WTC11 (cell line): Measurements from ENCODE around the gene PCBP3. TPM values are rescaled to one million over a fixed set of nuclear protein-coding genes. Genes with fewer than 3 reads are reported as not detected.
"Not testable (repeated sequence)": the region's sequence is repeated elsewhere in the genome, so short reads cannot be mapped to it uniquely, and the experiment has no call there.

Experiments used
- ATAC-seq: fragments of 200-7000 bp; cut with Tn5 transposase; 2 replicates; pipeline ENCODE4 v1.10.0; 2021; ENCODE audit warnings: mild to moderate bottlenecking, moderate library complexity
- CTCF ChIA-PET: fragments of 300-600 bp; sonication (Branson Sonifier 250); formaldehyde crosslinking; loops from one replicate; lab custom pipeline; 2021; ENCODE audit warnings: antibody characterized with exemption; lab: Charles Lee
- POLR2A ChIA-PET: fragments of 350-600 bp; sonication (Branson Sonifier 250); formaldehyde crosslinking; loops from one replicate; lab custom pipeline; 2021; ENCODE audit warnings: antibody characterized with exemption; lab: Charles Lee
- DNase-seq: peaks from one replicate; pipeline ENCODE4 v3.0.0; 2021; ENCODE audit warnings: low spot score
- H3K27ac Mint-ChIP-seq: 2 replicates; pipeline ENCODE4 v1.8.0; 2021; ENCODE audit warnings: mixed read lengths
- H3K27me3 Mint-ChIP-seq: 2 replicates; pipeline ENCODE4 v1.8.0; 2021; ENCODE audit warnings: low read depth, mild to moderate bottlenecking, moderate library complexity, mixed read lengths
- H3K36me3 Mint-ChIP-seq: 2 replicates; pipeline ENCODE4 v1.8.0; 2021; ENCODE audit warnings: mixed read lengths
- H3K4me1 Mint-ChIP-seq: 2 replicates; pipeline ENCODE4 v1.8.0; 2022; ENCODE audit warnings: mixed read lengths
- H3K4me3 Mint-ChIP-seq: 2 replicates; pipeline ENCODE4 v1.8.0; 2021; ENCODE audit warnings: mild to moderate bottlenecking, moderate library complexity, mixed read lengths
- H3K9me3 Mint-ChIP-seq: 2 replicates; pipeline ENCODE4 v1.8.0; 2021; ENCODE audit warnings: mixed read lengths
- ATF1 ChIP-seq: sonication (generic); formaldehyde crosslinking; IDR thresholded peaks from 2 replicates; pipeline ENCODE4 v1.8.1; 2023; ENCODE audit warnings: mild to moderate bottlenecking, moderate library complexity, missing genetic modification reagents
- ELF4 ChIP-seq: sonication (generic); formaldehyde crosslinking; IDR thresholded peaks from 2 replicates; pipeline ENCODE4 v1.8.1; 2022; ENCODE audit warnings: low read depth, mild to moderate bottlenecking, moderate library complexity, missing genetic modification reagents
- ESRRA ChIP-seq: sonication (generic); formaldehyde crosslinking; IDR thresholded peaks from 2 replicates; pipeline ENCODE4 v1.8.1; 2022; ENCODE audit warnings: mild to moderate bottlenecking, missing genetic modification reagents, borderline replicate concordance
- FOXP1 ChIP-seq: sonication (generic); formaldehyde crosslinking; IDR thresholded peaks from 2 replicates; pipeline ENCODE4 v1.8.0; 2022; ENCODE audit warnings: missing genetic modification reagents, mild to moderate bottlenecking, moderate library complexity, borderline replicate concordance
- IRF2 ChIP-seq: sonication (generic); formaldehyde crosslinking; IDR thresholded peaks from 2 replicates; pipeline ENCODE4 v1.8.0; 2022; ENCODE audit warnings: low read depth, missing genetic modification reagents, borderline replicate concordance
- MXD4 ChIP-seq: fragments of 250-450 bp; sonication (Bioruptor Pico); IDR thresholded peaks from 2 replicates; pipeline ENCODE4 v1.8.0; 2021; ENCODE audit warnings: mild to moderate bottlenecking, moderate library complexity, borderline replicate concordance
- MYBL2 ChIP-seq: sonication (generic); formaldehyde crosslinking; IDR thresholded peaks from 2 replicates; pipeline ENCODE4 v1.8.1; 2023; ENCODE audit warnings: mild to moderate bottlenecking, moderate library complexity, missing genetic modification reagents
- NFATC4 ChIP-seq: fragments of 250-450 bp; sonication (Bioruptor Pico); IDR thresholded peaks from 2 replicates; pipeline ENCODE4 v1.9.0; 2021; ENCODE audit warnings: mild to moderate bottlenecking
- SMAD3 ChIP-seq: sonication (generic); formaldehyde crosslinking; IDR thresholded peaks from 2 replicates; pipeline ENCODE4 v1.8.0; 2022; ENCODE audit warnings: missing genetic modification reagents, mild to moderate bottlenecking, borderline replicate concordance
- SMAD4 ChIP-seq: sonication (generic); formaldehyde crosslinking; IDR thresholded peaks from 2 replicates; pipeline ENCODE4 v1.8.0; 2022; ENCODE audit warnings: mild to moderate bottlenecking, missing genetic modification reagents
- SOX15 ChIP-seq: fragments of 250-450 bp; sonication (Bioruptor Pico); IDR thresholded peaks from 2 replicates; pipeline ENCODE4 v1.9.0; 2021; ENCODE audit warnings: mild to moderate bottlenecking
- total RNA-seq: library from RNA; stranded (reverse); gene quantifications from 3 replicates; pipeline ENCODE4 v1.2.3, GENCODE V29; 2021
- TF ChIP-seq, protein P1 (sequence below): sonication (generic); formaldehyde crosslinking; IDR thresholded peaks from 2 replicates; pipeline ENCODE4 v1.8.1; 2023; ENCODE audit warnings: mild to moderate bottlenecking, missing genetic modification reagents, borderline replicate concordance
- TF ChIP-seq, protein P2 (sequence below): sonication (generic); formaldehyde crosslinking; IDR thresholded peaks from 2 replicates; pipeline ENCODE4 v1.8.0; 2023; ENCODE audit warnings: missing genetic modification reagents, mild to moderate bottlenecking, borderline replicate concordance
- TF ChIP-seq, protein P3 (sequence below): fragments of 250-450 bp; sonication (Bioruptor Pico); IDR thresholded peaks from 2 replicates; pipeline ENCODE4 v1.8.0; 2021; ENCODE audit warnings: mild to moderate bottlenecking
- TF ChIP-seq, protein P4 (sequence below): sonication (generic); formaldehyde crosslinking; IDR thresholded peaks from 2 replicates; pipeline ENCODE4 v1.8.0; 2022; ENCODE audit warnings: missing genetic modification reagents
- TF ChIP-seq, protein P5 (sequence below): sonication (generic); formaldehyde crosslinking; IDR thresholded peaks from 2 replicates; pipeline ENCODE4 v1.8.0; 2022; ENCODE audit warnings: mild to moderate bottlenecking, missing genetic modification reagents
- TF ChIP-seq, protein P6 (sequence below): fragments of 250-450 bp; sonication (Bioruptor Pico); IDR thresholded peaks from 2 replicates; pipeline ENCODE4 v1.9.0; 2021; ENCODE audit warnings: moderate library complexity, mild to moderate bottlenecking, inconsistent platforms, borderline replicate concordance

The PCBP3 gene
- total RNA-seq, 1 experiment from 2014 or later, result 8.5 TPM

DNA sequence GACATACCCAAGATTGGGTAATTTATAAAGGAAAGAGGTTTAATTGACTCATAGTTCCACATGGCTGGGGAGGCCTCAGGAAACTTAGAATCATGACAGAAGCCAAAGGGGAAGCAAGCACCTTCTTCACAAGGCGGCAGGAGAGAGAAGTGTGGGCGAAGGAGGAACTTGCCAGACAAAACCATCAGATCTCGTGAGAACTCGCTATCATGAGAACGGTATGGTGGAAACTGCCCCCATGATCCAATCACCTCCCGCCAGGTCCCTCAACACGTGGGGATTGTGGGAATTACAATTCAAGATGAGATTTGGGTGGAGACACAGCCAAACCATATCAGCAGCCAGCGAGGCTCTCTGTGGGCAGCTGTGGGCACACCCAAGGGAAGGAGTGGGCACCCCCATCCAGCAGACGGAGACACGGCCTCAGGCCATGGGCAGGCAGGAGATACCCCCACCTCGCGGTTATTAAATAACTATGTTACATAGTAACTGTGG, 189.3 kb downstream of the PCBP3 start:
- H3K36me3 Mint-ChIP-seq, ATAC-seq, POLR2A ChIA-PET, DNase-seq, H3K27ac Mint-ChIP-seq, H3K27me3 Mint-ChIP-seq, H3K4me3 Mint-ChIP-seq: not testable (repeated sequence)
- Mint-ChIP-seq H3K9me3 (peaks cover 12% of the 10 kb centered on the region; the same call in 1 of the 2 replicates), H3K4me1 (peaks cover 19% of the 10 kb centered on the region)
- CTCF ChIA-PET, result interaction anchor here (0.8 to 1.3 kb wide), 2 partner anchors 12 to 192 kb away, joined by 3 read pairs; no protein-coding TSS in a partner anchor

DNA sequence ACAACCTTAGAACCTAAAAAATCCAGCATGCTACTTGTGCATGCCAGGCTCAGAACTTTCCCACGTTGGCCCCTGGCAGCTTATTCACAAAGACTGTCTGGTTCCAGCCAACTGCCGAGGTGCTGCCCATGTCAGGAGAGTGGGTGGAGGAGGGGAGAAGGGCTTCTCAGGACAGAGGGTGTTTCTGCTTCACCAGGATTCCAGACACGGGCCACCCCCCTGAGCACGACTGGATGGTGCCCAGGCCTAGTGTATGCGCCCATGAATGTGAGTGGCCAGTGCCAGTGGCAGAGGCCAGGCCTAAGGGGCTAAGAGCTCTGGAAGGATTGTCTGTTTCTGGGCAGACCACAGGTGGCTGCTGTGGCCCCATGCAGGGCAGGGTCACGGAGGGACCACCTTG, 189.9 kb downstream of the PCBP3 start:
- ChIA-PET CTCF (interaction anchor here (0.8 to 1.3 kb wide), 2 partner anchors 13 to 192 kb away, joined by 3 read pairs; no protein-coding TSS in a partner anchor), POLR2A (no interaction called here)
- DNase-seq (no peak), ATAC-seq (no peak)
- TF ChIP-seq, protein P1, sequence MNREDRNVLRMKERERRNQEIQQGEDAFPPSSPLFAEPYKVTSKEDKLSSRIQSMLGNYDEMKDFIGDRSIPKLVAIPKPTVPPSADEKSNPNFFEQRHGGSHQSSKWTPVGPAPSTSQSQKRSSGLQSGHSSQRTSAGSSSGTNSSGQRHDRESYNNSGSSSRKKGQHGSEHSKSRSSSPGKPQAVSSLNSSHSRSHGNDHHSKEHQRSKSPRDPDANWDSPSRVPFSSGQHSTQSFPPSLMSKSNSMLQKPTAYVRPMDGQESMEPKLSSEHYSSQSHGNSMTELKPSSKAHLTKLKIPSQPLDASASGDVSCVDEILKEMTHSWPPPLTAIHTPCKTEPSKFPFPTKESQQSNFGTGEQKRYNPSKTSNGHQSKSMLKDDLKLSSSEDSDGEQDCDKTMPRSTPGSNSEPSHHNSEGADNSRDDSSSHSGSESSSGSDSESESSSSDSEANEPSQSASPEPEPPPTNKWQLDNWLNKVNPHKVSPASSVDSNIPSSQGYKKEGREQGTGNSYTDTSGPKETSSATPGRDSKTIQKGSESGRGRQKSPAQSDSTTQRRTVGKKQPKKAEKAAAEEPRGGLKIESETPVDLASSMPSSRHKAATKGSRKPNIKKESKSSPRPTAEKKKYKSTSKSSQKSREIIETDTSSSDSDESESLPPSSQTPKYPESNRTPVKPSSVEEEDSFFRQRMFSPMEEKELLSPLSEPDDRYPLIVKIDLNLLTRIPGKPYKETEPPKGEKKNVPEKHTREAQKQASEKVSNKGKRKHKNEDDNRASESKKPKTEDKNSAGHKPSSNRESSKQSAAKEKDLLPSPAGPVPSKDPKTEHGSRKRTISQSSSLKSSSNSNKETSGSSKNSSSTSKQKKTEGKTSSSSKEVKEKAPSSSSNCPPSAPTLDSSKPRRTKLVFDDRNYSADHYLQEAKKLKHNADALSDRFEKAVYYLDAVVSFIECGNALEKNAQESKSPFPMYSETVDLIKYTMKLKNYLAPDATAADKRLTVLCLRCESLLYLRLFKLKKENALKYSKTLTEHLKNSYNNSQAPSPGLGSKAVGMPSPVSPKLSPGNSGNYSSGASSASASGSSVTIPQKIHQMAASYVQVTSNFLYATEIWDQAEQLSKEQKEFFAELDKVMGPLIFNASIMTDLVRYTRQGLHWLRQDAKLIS, result no peak
- no peak for TF ChIP-seq MXD4 (CRISPR knock-in tag)
- TF ChIP-seq SMAD3 (CRISPR knock-in tag), result no peak
- TF ChIP-seq MYBL2, result no peak
- no peak for TF ChIP-seq SOX15 (CRISPR knock-in tag)
- no peak for TF ChIP-seq ATF1
- no peak for TF ChIP-seq ELF4 (CRISPR knock-in tag)
- TF ChIP-seq ESRRA (CRISPR knock-in tag), result no peak
- TF ChIP-seq, protein P2, sequence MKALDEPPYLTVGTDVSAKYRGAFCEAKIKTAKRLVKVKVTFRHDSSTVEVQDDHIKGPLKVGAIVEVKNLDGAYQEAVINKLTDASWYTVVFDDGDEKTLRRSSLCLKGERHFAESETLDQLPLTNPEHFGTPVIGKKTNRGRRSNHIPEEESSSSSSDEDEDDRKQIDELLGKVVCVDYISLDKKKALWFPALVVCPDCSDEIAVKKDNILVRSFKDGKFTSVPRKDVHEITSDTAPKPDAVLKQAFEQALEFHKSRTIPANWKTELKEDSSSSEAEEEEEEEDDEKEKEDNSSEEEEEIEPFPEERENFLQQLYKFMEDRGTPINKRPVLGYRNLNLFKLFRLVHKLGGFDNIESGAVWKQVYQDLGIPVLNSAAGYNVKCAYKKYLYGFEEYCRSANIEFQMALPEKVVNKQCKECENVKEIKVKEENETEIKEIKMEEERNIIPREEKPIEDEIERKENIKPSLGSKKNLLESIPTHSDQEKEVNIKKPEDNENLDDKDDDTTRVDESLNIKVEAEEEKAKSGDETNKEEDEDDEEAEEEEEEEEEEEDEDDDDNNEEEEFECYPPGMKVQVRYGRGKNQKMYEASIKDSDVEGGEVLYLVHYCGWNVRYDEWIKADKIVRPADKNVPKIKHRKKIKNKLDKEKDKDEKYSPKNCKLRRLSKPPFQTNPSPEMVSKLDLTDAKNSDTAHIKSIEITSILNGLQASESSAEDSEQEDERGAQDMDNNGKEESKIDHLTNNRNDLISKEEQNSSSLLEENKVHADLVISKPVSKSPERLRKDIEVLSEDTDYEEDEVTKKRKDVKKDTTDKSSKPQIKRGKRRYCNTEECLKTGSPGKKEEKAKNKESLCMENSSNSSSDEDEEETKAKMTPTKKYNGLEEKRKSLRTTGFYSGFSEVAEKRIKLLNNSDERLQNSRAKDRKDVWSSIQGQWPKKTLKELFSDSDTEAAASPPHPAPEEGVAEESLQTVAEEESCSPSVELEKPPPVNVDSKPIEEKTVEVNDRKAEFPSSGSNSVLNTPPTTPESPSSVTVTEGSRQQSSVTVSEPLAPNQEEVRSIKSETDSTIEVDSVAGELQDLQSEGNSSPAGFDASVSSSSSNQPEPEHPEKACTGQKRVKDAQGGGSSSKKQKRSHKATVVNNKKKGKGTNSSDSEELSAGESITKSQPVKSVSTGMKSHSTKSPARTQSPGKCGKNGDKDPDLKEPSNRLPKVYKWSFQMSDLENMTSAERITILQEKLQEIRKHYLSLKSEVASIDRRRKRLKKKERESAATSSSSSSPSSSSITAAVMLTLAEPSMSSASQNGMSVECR (CRISPR knock-in tag), result no peak
- no peak for TF ChIP-seq IRF2
- no peak for TF ChIP-seq SMAD4 (CRISPR knock-in tag)
- TF ChIP-seq, protein P3, sequence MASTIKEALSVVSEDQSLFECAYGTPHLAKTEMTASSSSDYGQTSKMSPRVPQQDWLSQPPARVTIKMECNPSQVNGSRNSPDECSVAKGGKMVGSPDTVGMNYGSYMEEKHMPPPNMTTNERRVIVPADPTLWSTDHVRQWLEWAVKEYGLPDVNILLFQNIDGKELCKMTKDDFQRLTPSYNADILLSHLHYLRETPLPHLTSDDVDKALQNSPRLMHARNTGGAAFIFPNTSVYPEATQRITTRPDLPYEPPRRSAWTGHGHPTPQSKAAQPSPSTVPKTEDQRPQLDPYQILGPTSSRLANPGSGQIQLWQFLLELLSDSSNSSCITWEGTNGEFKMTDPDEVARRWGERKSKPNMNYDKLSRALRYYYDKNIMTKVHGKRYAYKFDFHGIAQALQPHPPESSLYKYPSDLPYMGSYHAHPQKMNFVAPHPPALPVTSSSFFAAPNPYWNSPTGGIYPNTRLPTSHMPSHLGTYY (CRISPR knock-in tag), result no peak
- TF ChIP-seq, protein P4, sequence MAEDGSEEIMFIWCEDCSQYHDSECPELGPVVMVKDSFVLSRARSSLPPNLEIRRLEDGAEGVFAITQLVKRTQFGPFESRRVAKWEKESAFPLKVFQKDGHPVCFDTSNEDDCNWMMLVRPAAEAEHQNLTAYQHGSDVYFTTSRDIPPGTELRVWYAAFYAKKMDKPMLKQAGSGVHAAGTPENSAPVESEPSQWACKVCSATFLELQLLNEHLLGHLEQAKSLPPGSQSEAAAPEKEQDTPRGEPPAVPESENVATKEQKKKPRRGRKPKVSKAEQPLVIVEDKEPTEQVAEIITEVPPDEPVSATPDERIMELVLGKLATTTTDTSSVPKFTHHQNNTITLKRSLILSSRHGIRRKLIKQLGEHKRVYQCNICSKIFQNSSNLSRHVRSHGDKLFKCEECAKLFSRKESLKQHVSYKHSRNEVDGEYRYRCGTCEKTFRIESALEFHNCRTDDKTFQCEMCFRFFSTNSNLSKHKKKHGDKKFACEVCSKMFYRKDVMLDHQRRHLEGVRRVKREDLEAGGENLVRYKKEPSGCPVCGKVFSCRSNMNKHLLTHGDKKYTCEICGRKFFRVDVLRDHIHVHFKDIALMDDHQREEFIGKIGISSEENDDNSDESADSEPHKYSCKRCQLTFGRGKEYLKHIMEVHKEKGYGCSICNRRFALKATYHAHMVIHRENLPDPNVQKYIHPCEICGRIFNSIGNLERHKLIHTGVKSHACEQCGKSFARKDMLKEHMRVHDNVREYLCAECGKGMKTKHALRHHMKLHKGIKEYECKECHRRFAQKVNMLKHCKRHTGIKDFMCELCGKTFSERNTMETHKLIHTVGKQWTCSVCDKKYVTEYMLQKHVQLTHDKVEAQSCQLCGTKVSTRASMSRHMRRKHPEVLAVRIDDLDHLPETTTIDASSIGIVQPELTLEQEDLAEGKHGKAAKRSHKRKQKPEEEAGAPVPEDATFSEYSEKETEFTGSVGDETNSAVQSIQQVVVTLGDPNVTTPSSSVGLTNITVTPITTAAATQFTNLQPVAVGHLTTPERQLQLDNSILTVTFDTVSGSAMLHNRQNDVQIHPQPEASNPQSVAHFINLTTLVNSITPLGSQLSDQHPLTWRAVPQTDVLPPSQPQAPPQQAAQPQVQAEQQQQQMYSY (CRISPR knock-in tag), result no peak
- TF ChIP-seq, protein P5, sequence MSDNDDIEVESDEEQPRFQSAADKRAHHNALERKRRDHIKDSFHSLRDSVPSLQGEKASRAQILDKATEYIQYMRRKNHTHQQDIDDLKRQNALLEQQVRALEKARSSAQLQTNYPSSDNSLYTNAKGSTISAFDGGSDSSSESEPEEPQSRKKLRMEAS, result no peak
- TF ChIP-seq, protein P6, sequence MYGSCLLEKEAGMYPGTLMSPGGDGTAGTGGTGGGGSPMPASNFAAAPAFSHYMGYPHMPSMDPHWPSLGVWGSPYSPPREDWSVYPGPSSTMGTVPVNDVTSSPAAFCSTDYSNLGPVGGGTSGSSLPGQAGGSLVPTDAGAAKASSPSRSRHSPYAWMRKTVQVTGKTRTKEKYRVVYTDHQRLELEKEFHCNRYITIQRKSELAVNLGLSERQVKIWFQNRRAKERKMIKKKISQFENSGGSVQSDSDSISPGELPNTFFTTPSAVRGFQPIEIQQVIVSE (CRISPR knock-in tag), result no peak
- no peak for TF ChIP-seq FOXP1 (CRISPR knock-in tag)
- TF ChIP-seq NFATC4 (CRISPR knock-in tag), result no peak
- Mint-ChIP-seq H3K27me3 (no peaks in the 10 kb centered on the region), H3K36me3 (no peaks in the 10 kb centered on the region; the same call in 1 of the 2 replicates), H3K4me1 (peaks cover 22% of the 10 kb centered on the region), H3K4me3 (no peak overlapping the region), H3K9me3 (peaks cover 12% of the 10 kb centered on the region; the same call in 1 of the 2 replicates), H3K27ac (no peak overlapping the region)
